GM13976 (cell line): ENCODE data around the gene VIM.

Experiments used
- DNase-seq: peaks from one replicate; pipeline ENCODE4 v3.0.0; 2012; ENCODE audit warnings: low spot score
- CTCF ChIP-seq: IDR thresholded peaks from 2 replicates; pipeline ENCODE4 v1.5.1; 2012; ENCODE audit warnings: borderline replicate concordance, mild to moderate bottlenecking; ENCODE audit not compliant: insufficient read depth; ENCODE audit errors: extremely low read depth, missing control alignments, control extremely low read depth
- in situ Hi-C: fragments of 300-500 bp; cut with MboI; formaldehyde crosslinking; loops from one replicate; pipeline ENCODE4 v1.12.0; 2022; ENCODE audit warnings: low sequenced_read_pairs, mixed read lengths, inconsistent platforms; ENCODE audit not compliant: unreplicated experiment

Gene VIM

GRCh38 chr10:17228091-17229015 is at the start of gene VIM:
Gene VIM, plus strand, starts transcription at chr10:17228241. Its CDS starts 1,182 bp downstream, at chr10:17229423.
- TF ChIP-seq CTCF, result no peak
- peak; percentile 65 for DNase-seq
- in situ Hi-C loops, result no loop called here

- DNase-seq, result no peak
- in situ Hi-C loops, result no loop called here
- no peak for TF ChIP-seq CTCF
Observed at GRCh38 chr10:17179002-17179401, 49.0 kb upstream of the VIM start.

GRCh38 chr10:17181110-17181509 is 46.9 kb upstream of the VIM start:
- TF ChIP-seq CTCF, result no peak
- no peak for DNase-seq
- in situ Hi-C loops, result no loop called here

GRCh38 chr10:17181751-17182150 is 46.3 kb upstream of the VIM start:
- in situ Hi-C loops, result no loop called here
- TF ChIP-seq CTCF, result no peak
- DNase-seq, result no peak

- DNase-seq, result no peak
- in situ Hi-C loops, result no loop called here
- TF ChIP-seq CTCF, result no peak
Observed at GRCh38 chr10:17183110-17183509, 44.9 kb upstream of the VIM start.

- in situ Hi-C loops, result no loop called here
- no peak for TF ChIP-seq CTCF
- DNase-seq, result no peak
Observed at GRCh38 chr10:17185873-17186272, 42.2 kb upstream of the VIM start.
